Skin of body (tissue), 2 donors: ENCODE measurements around the gene ADGRE1. TPM values are rescaled to one million over a fixed set of nuclear protein-coding genes. Genes with fewer than 3 reads are reported as not detected.
A peak's percentile ranks its signal among the peaks of the same experiment; 100 is the strongest.

Source experiments
- DNase-seq: peaks from one replicate; lab custom pipeline; 2025; lab: John Stamatoyannopoulos, UW
- total RNA-seq: library from RNA; depleted of rRNA; stranded (reverse); fragments of >200 nt; gene quantifications from one replicate; pipeline ENCODE4 v1.2.3, GENCODE V29; 2014

The ADGRE1 gene
- total RNA-seq, 1 donor from 2014 or later = 0.79 TPM

GRCh38 chr19:6875218-6875617 is 12.2 kb upstream of the ADGRE1 start:
- no peak for DNase-seq

- no peak for DNase-seq
Observed at GRCh38 chr19:6876748-6877147, 10.6 kb upstream of the ADGRE1 start.

GRCh38 chr19:6877766-6878165 is 9.6 kb upstream of the ADGRE1 start:
- DNase-seq = no peak

GRCh38 chr19:6886277-6886897 is 992 bp upstream of the ADGRE1 start:
- DNase-seq = no peak

GRCh38 chr19:6888967-6889366 is 1.6 kb downstream of the ADGRE1 start:
- no peak for DNase-seq

- DNase-seq = no peak
Observed at GRCh38 chr19:6890401-6890913, 3.1 kb downstream of the ADGRE1 start.

- DNase-seq = no peak
Observed at GRCh38 chr19:6890938-6891337, 3.6 kb downstream of the ADGRE1 start.

- DNase-seq = no peak
Observed at GRCh38 chr19:6891761-6892385, 4.5 kb downstream of the ADGRE1 start.

GRCh38 chr19:6894313-6894712 is 6.9 kb downstream of the ADGRE1 start:
- no peak for DNase-seq

- no peak for DNase-seq
Observed at GRCh38 chr19:6903446-6903845, 16.1 kb downstream of the ADGRE1 start.

GRCh38 chr19:6906559-6907060 is 19.2 kb downstream of the ADGRE1 start:
- DNase-seq = no peak

- DNase-seq = no peak
Observed at GRCh38 chr19:6911523-6911922, 24.1 kb downstream of the ADGRE1 start.

GRCh38 chr19:6914321-6914720 is 26.9 kb downstream of the ADGRE1 start:
- no peak for DNase-seq

- DNase-seq = no peak
Observed at GRCh38 chr19:6916952-6917351, 29.6 kb downstream of the ADGRE1 start.

GRCh38 chr19:6925386-6925785 is 38.0 kb downstream of the ADGRE1 start:
- DNase-seq = no peak

GRCh38 chr19:6925801-6926751 is 38.7 kb downstream of the ADGRE1 start:
- no peak for DNase-seq

GRCh38 chr19:6930190-6930589 is 42.8 kb downstream of the ADGRE1 start:
- no peak for DNase-seq

- DNase-seq = no peak
Observed at GRCh38 chr19:6935069-6935468, 47.7 kb downstream of the ADGRE1 start.

GRCh38 chr19:6935618-6936017 is 48.2 kb downstream of the ADGRE1 start:
- no peak for DNase-seq

- no peak for DNase-seq
Observed at GRCh38 chr19:6945733-6946132, 58.4 kb downstream of the ADGRE1 start.

- peak; percentile 12 for DNase-seq
Observed at GRCh38 chr19:6947745-6948144, 60.4 kb downstream of the ADGRE1 start.

GRCh38 chr19:6948884-6949283 is 61.5 kb downstream of the ADGRE1 start:
- DNase-seq = no peak
